ENCODE measurements around the gene DPF3. TPM values are rescaled to one million over a fixed set of nuclear protein-coding genes. Genes with fewer than 3 reads are reported as not detected.

The DPF3 gene
- total RNA-seq, 3 donors from 2014 or later (not counting 1 experiment from before 2014, with no cell fraction given): 1.4 to 1.8 (median 1.4) TPM

- Histone ChIP-seq H3K4me3 (ENCODE audit: low read length) (no peak overlapping the region), H3K27ac (ENCODE audit: low read length) (no peak overlapping the region), H3K36me3 (ENCODE audit: control insufficient read depth, insufficient read depth, low read length) (no peaks in the 10 kb centered on the region), H3K27me3 (ENCODE audit: control insufficient read depth, insufficient read depth, low read length) (no peaks in the 10 kb centered on the region), H3K4me1 (ENCODE audit: control insufficient read depth, insufficient read depth, low read length) (peaks cover 9% of the 10 kb centered on the region), H3K9me3 (ENCODE audit: control insufficient read depth, insufficient read depth, low read length) (no peaks in the 10 kb centered on the region)
- DNase-seq (no peak), ATAC-seq (no peak)
- Mint-ChIP-seq H3K4me1 (peaks cover 0 to 20% of the 10 kb centered on the region in 2 donors), H3K27me3 (ENCODE audit: low read depth in 2 of 2) (peaks cover 24 to 36% of the 10 kb centered on the region in 2 donors), H3K9me3 (no peaks in the 10 kb centered on the region), H3K27ac (no peak overlapping the region), H3K36me3 (no peaks in the 10 kb centered on the region), H3K4me3 (no peak overlapping the region)
- WGBS (ENCODE audit: insufficient coverage): 97% methylated on average over 12 of the region's 12 CpGs
- TF ChIP-seq CTCF (IDR thresholded peaks at IDR 0.05): no peak
- intact Hi-C loops (cut with micrococcal nuclease): no loop called here
Measured at GRCh38 chr14:72708222-72708621, 185.7 kb downstream of the DPF3 start.

GRCh38 chr14:72706485-72706884 is 187.4 kb downstream of the DPF3 start:
- no peak overlapping the region for H3K4me3 ChIP-seq (ENCODE audit: low read length)
- no peaks in the 10 kb centered on the region for H3K4me1 ChIP-seq (ENCODE audit: control insufficient read depth, insufficient read depth, low read length)
- no peak overlapping the region for H3K27ac ChIP-seq (ENCODE audit: low read length)
- Mint-ChIP-seq H3K9me3 (no peaks in the 10 kb centered on the region), H3K4me1 (peaks cover 0 to 6% of the 10 kb centered on the region in 2 donors), H3K27me3 (ENCODE audit: low read depth in 2 of 2) (peaks cover 20 to 27% of the 10 kb centered on the region in 2 donors), H3K27ac (no peak overlapping the region), H3K4me3 (no peak overlapping the region), H3K36me3 (no peaks in the 10 kb centered on the region)
- no peaks in the 10 kb centered on the region for H3K9me3 ChIP-seq (ENCODE audit: control insufficient read depth, insufficient read depth, low read length)
- TF ChIP-seq CTCF (IDR thresholded peaks at IDR 0.05): no peak
- no peaks in the 10 kb centered on the region for H3K36me3 ChIP-seq (ENCODE audit: control insufficient read depth, insufficient read depth, low read length)
- 89% methylated on average over 2 of the region's 2 CpGs for WGBS (ENCODE audit: insufficient coverage)
- H3K27me3 ChIP-seq (ENCODE audit: control insufficient read depth, insufficient read depth, low read length): no peaks in the 10 kb centered on the region
- DNase-seq (no peak), ATAC-seq (no peak)
- intact Hi-C loops (cut with micrococcal nuclease): no loop called here

GRCh38 chr14:72704502-72704901 is 189.4 kb downstream of the DPF3 start:
- no peak for ATAC-seq
- Histone ChIP-seq H3K36me3 (ENCODE audit: control insufficient read depth, insufficient read depth, low read length) (no peaks in the 10 kb centered on the region), H3K27ac (ENCODE audit: low read length) (no peak overlapping the region), H3K4me1 (ENCODE audit: control insufficient read depth, insufficient read depth, low read length) (no peaks in the 10 kb centered on the region), H3K4me3 (ENCODE audit: low read length) (no peak overlapping the region), H3K9me3 (ENCODE audit: control insufficient read depth, insufficient read depth, low read length) (no peaks in the 10 kb centered on the region), H3K27me3 (ENCODE audit: control insufficient read depth, insufficient read depth, low read length) (no peaks in the 10 kb centered on the region)
- Mint-ChIP-seq H3K27ac (no peak overlapping the region), H3K4me3 (no peak overlapping the region), H3K36me3 (no peaks in the 10 kb centered on the region), H3K9me3 (no peaks in the 10 kb centered on the region), H3K4me1 (peaks cover 0 to 12% of the 10 kb centered on the region in 2 donors), H3K27me3 (ENCODE audit: low read depth in 2 of 2) (peaks cover 7 to 16% of the 10 kb centered on the region in 2 donors)
- TF ChIP-seq CTCF (IDR thresholded peaks at IDR 0.05): no peak
- DNase-seq: no peak
- intact Hi-C loops (cut with micrococcal nuclease): no loop called here
- WGBS (ENCODE audit: insufficient coverage): 63% methylated on average over 3 of the region's 3 CpGs

GRCh38 chr14:72701605-72702004 is 192.3 kb downstream of the DPF3 start:
- WGBS (ENCODE audit: insufficient coverage): 78% methylated on average over 7 of the region's 7 CpGs

More at GRCh38 chr14:72701605-72702004, 192.3 kb downstream of the DPF3 start:
- Histone ChIP-seq H3K27me3 (ENCODE audit: control insufficient read depth, insufficient read depth, low read length) (no peaks in the 10 kb centered on the region), H3K9me3 (ENCODE audit: control insufficient read depth, insufficient read depth, low read length) (no peaks in the 10 kb centered on the region), H3K4me1 (ENCODE audit: control insufficient read depth, insufficient read depth, low read length) (no peaks in the 10 kb centered on the region), H3K27ac (ENCODE audit: low read length) (no peak overlapping the region), H3K36me3 (ENCODE audit: control insufficient read depth, insufficient read depth, low read length) (no peaks in the 10 kb centered on the region), H3K4me3 (ENCODE audit: low read length) (no peak overlapping the region)
- no peaks in the 10 kb centered on the region for H3K36me3 Mint-ChIP-seq
- ATAC-seq (no peak), DNase-seq (no peak)
- peaks cover 0 to 20% of the 10 kb centered on the region in 2 donors for H3K4me1 Mint-ChIP-seq
- H3K27me3 Mint-ChIP-seq (ENCODE audit: low read depth in 2 of 2): peaks cover 7 to 18% of the 10 kb centered on the region in 2 donors
- no peak overlapping the region for H3K4me3 Mint-ChIP-seq
- intact Hi-C loops (cut with micrococcal nuclease): no loop called here
- no peak overlapping the region for H3K27ac Mint-ChIP-seq
- no peaks in the 10 kb centered on the region for H3K9me3 Mint-ChIP-seq
- TF ChIP-seq CTCF (IDR thresholded peaks at IDR 0.05): no peak
